ENCODE data around the gene CD58.
A peak's percentile ranks its signal among the peaks of the same experiment; 100 is the strongest.

CD58 gene

DNA sequence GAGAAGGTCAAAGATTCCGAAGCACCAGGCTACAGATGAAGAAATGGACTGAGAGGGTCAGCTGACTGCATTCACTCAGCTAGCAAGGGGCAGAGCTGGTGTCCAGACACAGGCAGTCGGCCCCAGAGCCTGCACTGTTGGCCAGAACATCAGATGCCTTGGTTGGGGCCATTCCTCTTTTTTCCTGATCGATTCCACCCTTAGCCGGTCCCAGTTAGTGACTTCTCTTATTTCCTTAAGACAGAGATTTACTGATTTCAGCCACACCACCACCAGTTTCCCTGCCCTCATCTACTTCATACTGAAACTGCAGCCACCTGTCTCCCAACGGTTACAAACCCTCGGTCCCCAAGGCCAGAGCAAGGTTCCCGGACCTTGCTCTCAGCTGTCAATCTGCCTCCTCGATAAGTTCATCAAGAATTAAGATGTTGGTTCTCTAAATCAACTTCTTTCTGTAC, 11.5 kb downstream of the CD58 start:
- no peak for DNase-seq
- Mint-ChIP-seq H3K36me3 (ENCODE audit: insufficient read depth) (peaks cover 2% of the 10 kb centered on the region), H3K9me3 (peaks cover 0 to 3% of the 10 kb centered on the region in 2 donors), H3K27ac (peak overlapping the region; percentile 78 to 93), H3K4me3 (peak overlapping the region; percentile 20 to 70), H3K27me3 (no peaks in the 10 kb centered on the region), H3K4me1 (ENCODE audit: low read depth in 2 of 2) (peaks cover 59 to 88% of the 10 kb centered on the region in 2 donors)
- no peak for ATAC-seq (replicated peaks)

DNA sequence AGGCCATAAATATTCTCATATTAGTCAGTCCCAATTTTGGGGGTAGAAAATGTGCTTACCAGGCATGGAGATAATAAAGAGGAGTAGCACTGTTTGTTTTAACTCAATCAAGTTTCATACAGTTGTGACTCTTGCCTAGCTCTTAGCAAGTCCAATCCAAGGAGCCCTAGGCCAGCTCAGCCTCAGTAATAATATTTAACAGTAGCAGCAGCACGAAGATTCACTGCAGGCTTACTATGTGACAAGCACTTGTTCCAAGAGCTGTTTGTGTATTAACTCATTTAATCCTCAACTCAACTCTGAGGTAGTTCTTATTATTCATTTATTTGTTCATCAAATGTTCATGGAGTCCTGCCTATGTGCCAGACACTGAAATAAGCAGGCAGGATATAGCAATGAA, 12.3 kb downstream of the CD58 start:
- peaks cover 63 to 85% of the 10 kb centered on the region in 2 donors for H3K4me1 Mint-ChIP-seq (ENCODE audit: low read depth in 2 of 2)
- H3K27me3 Mint-ChIP-seq, result no peaks in the 10 kb centered on the region
- peak overlapping the region; percentile 20 to 70 for H3K4me3 Mint-ChIP-seq
- no peaks in the 10 kb centered on the region for H3K9me3 Mint-ChIP-seq
- H3K36me3 Mint-ChIP-seq (ENCODE audit: insufficient read depth), result peaks cover 2% of the 10 kb centered on the region
- DNase-seq (no peak), ATAC-seq (replicated peaks) (no peak)
- H3K27ac Mint-ChIP-seq, result peak overlapping the region; percentile 78 to 93

DNA sequence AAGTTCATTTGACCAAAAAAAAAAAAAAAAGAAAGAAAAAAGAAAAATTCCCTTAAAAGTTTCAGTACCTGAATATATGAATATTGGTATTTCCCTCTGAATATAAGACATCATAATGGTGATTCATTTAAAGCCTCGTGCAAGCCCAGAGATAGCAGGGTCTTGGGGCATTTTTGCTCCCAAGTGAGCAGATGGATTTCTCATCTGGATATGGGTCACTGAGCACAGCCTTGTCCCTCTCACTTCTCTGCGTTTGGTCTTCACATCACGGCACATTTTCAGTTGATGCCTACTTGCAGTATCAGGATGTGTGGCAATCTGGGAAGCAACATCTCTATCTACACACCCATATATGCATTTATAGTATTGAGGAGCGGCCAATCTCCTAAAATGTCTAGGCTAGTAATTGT, 12.7 kb downstream of the CD58 start:
- ATAC-seq (replicated peaks), result no peak

DNA sequence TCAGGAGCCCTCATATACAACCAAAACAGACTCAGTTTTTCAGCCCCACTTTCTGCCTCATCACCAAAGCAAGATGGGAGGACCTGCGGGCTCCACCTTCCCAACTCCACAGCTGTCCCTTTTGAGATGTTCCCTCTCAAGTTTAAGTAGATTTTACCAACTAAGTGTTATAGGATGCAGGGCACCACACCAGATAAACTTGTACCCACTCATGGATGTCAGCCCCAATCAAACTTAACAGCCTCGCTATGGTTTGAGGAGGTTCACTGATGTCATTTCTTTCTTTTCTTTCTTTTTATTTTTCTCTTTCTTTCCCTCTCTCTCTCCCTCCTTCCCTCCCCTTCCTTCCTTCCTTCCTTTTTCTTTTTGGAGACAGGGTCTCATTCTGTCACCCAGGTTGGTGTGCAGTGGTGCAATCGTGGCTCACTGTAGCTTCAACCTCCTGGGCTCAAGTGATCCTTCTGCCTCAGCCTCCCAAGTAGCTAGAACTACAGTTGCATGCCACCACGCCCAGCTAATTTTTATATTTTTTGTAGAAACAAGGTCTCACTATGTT, 13.4 kb downstream of the CD58 start:
- Mint-ChIP-seq H3K4me1 (ENCODE audit: low read depth in 2 of 2) (peaks cover 59 to 83% of the 10 kb centered on the region in 2 donors), H3K27ac (peak overlapping the region; percentile 78 to 93), H3K27me3 (no peaks in the 10 kb centered on the region), H3K36me3 (ENCODE audit: insufficient read depth) (peaks cover 2% of the 10 kb centered on the region), H3K4me3 (peak overlapping the region in 1 of 2 donors; percentile 55), H3K9me3 (no peaks in the 10 kb centered on the region)
- DNase-seq (no peak), ATAC-seq (replicated peaks) (no peak)

More for the DNA sequence above, 12.7 kb downstream of the CD58 start:
- peak overlapping the region in 1 of 2 donors; percentile 70 for H3K4me3 Mint-ChIP-seq
- peak overlapping the region; percentile 78 to 93 for H3K27ac Mint-ChIP-seq
- peaks cover 64 to 85% of the 10 kb centered on the region in 2 donors for H3K4me1 Mint-ChIP-seq (ENCODE audit: low read depth in 2 of 2)
- peaks cover 2% of the 10 kb centered on the region for H3K36me3 Mint-ChIP-seq (ENCODE audit: insufficient read depth)
- no peaks in the 10 kb centered on the region for H3K27me3 Mint-ChIP-seq
- no peak for DNase-seq
- H3K9me3 Mint-ChIP-seq, result no peaks in the 10 kb centered on the region

DNA sequence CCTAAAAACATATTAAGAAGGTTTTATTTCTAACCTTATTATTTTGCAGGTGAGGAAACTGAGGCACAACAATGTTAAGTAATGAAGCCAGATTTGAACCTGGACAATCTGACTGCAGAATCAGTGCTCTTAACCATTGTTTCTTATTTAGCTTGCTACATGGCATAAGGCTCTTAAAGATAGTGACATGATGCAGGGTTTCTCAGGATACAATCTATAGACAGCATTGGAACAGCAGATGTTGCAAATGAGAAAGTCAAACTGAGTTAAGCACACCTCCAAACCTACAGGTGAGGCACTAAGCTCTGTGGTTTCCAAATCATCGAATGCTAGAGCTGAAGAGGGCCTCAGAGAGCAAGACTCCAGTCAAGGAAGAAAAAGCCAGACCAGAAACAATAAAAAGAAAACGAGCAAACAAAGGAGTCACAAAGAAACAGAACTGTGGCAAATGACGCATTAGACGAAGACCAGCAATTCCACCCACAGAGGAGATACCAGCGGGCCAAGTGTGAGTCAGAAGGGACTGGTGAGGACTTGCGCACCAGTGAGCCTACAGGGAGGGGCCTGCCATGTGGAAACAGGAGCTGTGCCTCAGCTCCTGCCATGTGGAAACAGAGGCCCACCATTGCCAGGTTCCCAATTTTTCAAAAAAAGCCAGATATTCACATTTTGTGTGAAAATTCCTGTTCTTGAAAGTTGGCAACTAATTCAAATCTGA, 14.4 kb downstream of the CD58 start:
- DNase-seq, result peak; percentile 62 to 70 (median 65)
- Mint-ChIP-seq H3K27me3 (no peaks in the 10 kb centered on the region), H3K36me3 (ENCODE audit: insufficient read depth) (peaks cover 2% of the 10 kb centered on the region), H3K4me3 (peak overlapping the region; percentile 17 to 55), H3K4me1 (ENCODE audit: low read depth in 2 of 2) (peaks cover 57 to 84% of the 10 kb centered on the region in 2 donors), H3K9me3 (no peaks in the 10 kb centered on the region), H3K27ac (peak overlapping the region; percentile 78 to 93)
- ATAC-seq (replicated peaks), result peak; percentile 95

DNA sequence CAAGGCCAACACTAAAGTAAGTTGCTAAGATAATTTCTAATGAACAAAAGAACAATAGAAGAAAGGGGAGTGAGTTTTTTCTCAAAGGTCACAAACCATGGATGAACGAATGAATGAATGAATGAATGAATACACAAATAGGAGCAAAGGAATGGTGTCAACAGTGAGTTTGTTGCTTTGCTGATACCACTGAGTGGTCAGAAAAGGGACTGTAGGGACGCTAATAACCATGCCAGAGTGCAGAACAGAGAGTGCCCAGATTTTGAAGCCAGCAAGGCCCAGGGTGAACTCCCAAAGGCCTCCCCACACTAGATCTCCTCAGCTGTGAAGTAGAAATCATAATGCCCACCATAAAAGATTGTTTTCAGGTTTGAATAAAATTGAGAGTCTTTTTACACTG, 15.9 kb downstream of the CD58 start:
- no peaks in the 10 kb centered on the region for H3K36me3 Mint-ChIP-seq (ENCODE audit: insufficient read depth)

DNA sequence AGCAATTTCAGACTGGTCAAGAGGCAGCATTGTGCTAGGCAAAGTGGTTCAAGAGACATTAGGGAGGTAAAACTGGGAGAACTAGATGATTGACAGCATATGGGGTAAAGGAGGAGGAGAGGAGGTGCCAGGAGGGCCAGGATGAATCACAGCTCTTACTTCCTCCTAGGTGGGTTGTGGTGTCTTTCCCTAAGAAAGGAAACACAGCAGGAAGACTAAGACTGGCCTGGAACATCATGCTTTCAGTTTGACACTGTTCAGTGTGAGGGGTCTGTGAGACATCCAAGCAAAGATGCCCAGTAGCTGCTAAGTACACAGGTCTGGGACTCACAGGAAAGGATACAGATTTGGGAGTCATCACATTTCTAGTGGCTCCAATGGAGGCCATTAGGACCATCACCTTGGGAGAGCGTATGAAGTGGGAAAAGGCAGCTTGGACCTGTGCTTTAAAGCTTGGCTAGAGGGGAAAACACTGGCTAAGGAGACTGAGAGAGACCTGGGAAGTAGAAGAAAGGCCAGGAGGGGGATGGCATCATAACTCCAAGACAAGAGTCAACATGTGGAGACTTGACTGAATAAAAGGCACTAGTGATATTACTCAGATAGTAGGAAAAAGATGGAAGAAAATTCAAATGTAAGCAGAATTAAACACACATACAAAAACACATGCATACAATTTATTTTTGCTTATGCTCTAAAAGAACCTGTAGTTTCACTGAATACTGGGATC, 17.3 kb downstream of the CD58 start:
- no peak for DNase-seq
- Mint-ChIP-seq H3K9me3 (no peaks in the 10 kb centered on the region), H3K4me1 (ENCODE audit: low read depth in 2 of 2) (peaks cover 53 to 79% of the 10 kb centered on the region in 2 donors), H3K27ac (peak overlapping the region; percentile 72 to 87), H3K4me3 (peak overlapping the region in 1 of 2 donors; percentile 37), H3K27me3 (no peaks in the 10 kb centered on the region), H3K36me3 (ENCODE audit: insufficient read depth) (no peaks in the 10 kb centered on the region)
- ATAC-seq (replicated peaks), result no peak

More for the DNA sequence above, 15.9 kb downstream of the CD58 start:
- peaks cover 56 to 82% of the 10 kb centered on the region in 2 donors for H3K4me1 Mint-ChIP-seq (ENCODE audit: low read depth in 2 of 2)
- H3K9me3 Mint-ChIP-seq, result no peaks in the 10 kb centered on the region
- peak overlapping the region; percentile 81 to 93 for H3K27ac Mint-ChIP-seq
- H3K27me3 Mint-ChIP-seq, result no peaks in the 10 kb centered on the region
- H3K4me3 Mint-ChIP-seq, result peak overlapping the region in 1 of 2 donors; percentile 46
- no peak for ATAC-seq (replicated peaks)
- DNase-seq, result no peak

DNA sequence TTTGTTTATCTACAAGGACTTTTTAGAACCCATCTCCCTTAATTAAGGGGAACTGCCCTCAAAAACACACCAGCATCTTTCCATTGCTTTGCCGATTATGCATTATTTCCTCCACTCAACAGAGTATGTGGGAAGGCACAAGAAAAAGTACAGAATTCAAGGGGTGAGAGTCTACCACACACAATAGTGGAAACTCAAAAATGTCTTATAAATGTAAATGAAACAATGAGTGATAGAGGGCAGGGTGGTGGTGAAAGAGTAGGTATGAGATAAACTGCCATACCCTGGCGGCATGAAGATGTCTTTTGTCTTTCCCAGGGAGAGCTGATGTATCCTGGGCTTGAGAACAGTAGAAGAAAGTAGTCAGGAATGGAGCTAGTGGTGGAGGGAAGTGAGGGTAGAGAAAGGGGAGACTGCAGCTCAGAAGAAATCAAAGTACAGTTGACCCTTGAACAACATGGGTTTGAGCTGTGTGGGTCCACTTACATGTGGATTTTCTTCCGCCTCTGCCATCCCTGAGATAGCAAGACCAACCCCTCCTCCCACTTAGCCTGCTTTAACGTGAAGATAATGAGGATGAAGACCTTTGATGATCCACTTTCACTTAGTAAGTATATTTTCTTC, 24.4 kb downstream of the CD58 start:
- H3K27me3 Mint-ChIP-seq, result no peaks in the 10 kb centered on the region
- peaks cover 20% of the 10 kb centered on the region for H3K36me3 Mint-ChIP-seq (ENCODE audit: insufficient read depth)
- no peaks in the 10 kb centered on the region for H3K9me3 Mint-ChIP-seq
- H3K27ac Mint-ChIP-seq, result peak overlapping the region; percentile 2 to 84
- H3K4me3 Mint-ChIP-seq, result no peak overlapping the region
- no peak for DNase-seq
- ATAC-seq (replicated peaks), result no peak
- peaks cover 50 to 72% of the 10 kb centered on the region in 2 donors for H3K4me1 Mint-ChIP-seq (ENCODE audit: low read depth in 2 of 2)

DNA sequence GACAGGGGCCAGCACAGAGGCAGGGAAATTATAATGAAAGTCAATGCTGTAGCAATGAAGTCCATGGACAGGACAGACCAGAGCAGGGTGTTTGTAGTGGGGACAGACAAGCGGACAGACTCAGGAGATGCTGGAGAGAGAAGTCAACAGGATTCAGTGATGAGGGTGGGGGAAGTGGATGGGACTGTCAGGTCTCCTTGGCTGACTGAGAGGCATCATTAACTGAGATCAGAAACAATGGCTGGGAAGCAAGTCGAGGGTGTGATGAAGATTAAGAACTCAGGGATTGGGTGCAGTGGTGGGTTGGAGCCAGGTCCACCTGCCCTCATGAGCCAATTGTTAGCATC, 25.5 kb downstream of the CD58 start:
- Mint-ChIP-seq H3K27me3 (no peaks in the 10 kb centered on the region), H3K27ac (peak overlapping the region; percentile 83 to 84), H3K4me3 (no peak overlapping the region), H3K36me3 (ENCODE audit: insufficient read depth) (peaks cover 20% of the 10 kb centered on the region), H3K9me3 (no peaks in the 10 kb centered on the region), H3K4me1 (ENCODE audit: low read depth in 2 of 2) (peaks cover 48 to 70% of the 10 kb centered on the region in 2 donors)
- DNase-seq, result no peak
- ATAC-seq (replicated peaks), result no peak

DNA sequence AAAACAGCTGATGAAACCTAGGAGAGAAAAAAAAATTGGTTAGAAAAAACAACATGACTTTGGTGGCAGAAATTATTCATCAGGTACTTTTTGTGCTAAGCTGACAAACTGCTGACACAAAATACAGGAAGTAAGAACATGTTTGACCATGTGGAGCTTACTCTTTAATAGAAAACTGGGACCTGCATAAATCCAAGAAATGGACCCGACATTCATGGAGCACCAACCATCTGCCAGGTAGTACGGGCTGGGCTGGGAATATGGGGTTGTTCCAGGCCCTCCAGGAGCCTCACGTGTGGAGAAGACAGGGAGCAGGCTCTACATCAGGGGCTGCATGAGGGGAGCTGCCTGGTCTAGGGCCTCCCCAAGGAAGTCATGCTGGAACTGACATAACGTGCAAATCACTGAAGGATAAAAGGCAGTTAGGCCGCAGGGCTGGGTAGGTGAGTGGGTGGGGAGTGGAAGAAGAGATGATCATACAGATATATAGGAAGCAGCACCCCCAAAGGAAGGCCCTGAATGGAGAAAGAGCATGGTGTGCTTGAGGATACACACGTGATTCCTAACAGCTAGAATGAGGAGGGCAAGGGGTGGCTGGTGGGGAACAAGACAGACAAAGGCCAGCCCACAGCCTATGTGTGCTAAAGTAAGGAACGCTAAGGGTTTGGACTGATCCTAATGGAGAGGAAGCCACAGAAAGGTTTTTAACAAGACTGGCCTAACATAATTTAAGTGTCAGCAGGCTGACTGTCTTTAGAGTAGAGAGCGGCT, 26.1 kb downstream of the CD58 start:
- Mint-ChIP-seq H3K4me1 (ENCODE audit: low read depth in 2 of 2) (peaks cover 51 to 73% of the 10 kb centered on the region in 2 donors), H3K9me3 (no peaks in the 10 kb centered on the region), H3K36me3 (ENCODE audit: insufficient read depth) (peaks cover 20% of the 10 kb centered on the region), H3K27me3 (no peaks in the 10 kb centered on the region), H3K4me3 (no peak overlapping the region), H3K27ac (peak overlapping the region; percentile 83 to 84)
- DNase-seq, result no peak
- ATAC-seq (replicated peaks), result no peak

DNA sequence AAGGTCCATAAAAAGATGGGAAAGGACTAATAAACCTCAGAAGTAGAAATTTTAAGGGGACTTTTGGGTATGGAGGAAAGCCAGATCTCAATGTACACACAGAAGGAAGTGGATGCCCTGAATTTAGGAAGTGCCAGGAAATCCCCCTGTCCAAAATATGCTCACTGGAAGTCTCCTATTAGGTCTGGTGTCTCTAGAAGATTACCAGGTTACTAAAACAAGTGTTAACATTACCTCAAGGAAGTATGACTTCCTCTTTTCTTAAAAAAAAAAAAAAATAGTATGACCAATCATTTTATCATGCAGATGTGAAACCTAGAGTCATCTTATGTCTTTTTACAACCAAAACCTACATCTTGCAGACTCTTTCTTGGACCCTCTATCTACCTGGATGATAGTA, 30.7 kb downstream of the CD58 start:
- Mint-ChIP-seq H3K27ac (peak overlapping the region; percentile 59 to 73), H3K9me3 (no peaks in the 10 kb centered on the region), H3K4me1 (ENCODE audit: low read depth in 2 of 2) (peaks cover 46 to 56% of the 10 kb centered on the region in 2 donors), H3K27me3 (no peaks in the 10 kb centered on the region), H3K4me3 (peak overlapping the region in 1 of 2 donors; percentile 33), H3K36me3 (ENCODE audit: insufficient read depth) (peaks cover 39% of the 10 kb centered on the region)
- no peak for DNase-seq
- peak; percentile 69 for ATAC-seq (replicated peaks)

DNA sequence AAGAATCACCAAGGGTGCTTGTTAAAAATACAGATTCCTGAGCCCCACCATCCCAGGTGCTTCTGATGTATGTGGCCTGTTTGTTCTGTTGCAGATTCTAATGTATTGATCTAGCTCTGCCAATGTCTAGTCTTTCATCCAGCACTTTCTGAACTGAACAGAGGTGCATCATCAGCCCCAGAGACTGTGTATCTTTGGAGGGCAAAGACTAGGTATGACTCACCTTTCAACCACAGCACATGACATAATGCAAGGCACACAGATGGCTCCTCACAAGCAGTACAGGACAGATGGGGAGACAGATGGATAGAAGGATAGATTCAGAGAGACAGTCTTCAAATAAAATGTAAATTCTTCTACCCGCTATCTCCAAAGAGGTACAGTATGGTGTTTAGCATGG, 32.3 kb downstream of the CD58 start:
- H3K9me3 Mint-ChIP-seq, result no peaks in the 10 kb centered on the region
- DNase-seq (no peak), ATAC-seq (replicated peaks) (peak; percentile 77)
- H3K27ac Mint-ChIP-seq, result peak overlapping the region; percentile 44 to 73
- H3K36me3 Mint-ChIP-seq (ENCODE audit: insufficient read depth), result peaks cover 52% of the 10 kb centered on the region
- H3K4me1 Mint-ChIP-seq (ENCODE audit: low read depth in 2 of 2), result peaks cover 38 to 44% of the 10 kb centered on the region in 2 donors
- H3K4me3 Mint-ChIP-seq, result peak overlapping the region in 1 of 2 donors; percentile 14
- H3K27me3 Mint-ChIP-seq, result no peaks in the 10 kb centered on the region
